ENCODE data around the gene SULF2.

SULF2 gene

DNA sequence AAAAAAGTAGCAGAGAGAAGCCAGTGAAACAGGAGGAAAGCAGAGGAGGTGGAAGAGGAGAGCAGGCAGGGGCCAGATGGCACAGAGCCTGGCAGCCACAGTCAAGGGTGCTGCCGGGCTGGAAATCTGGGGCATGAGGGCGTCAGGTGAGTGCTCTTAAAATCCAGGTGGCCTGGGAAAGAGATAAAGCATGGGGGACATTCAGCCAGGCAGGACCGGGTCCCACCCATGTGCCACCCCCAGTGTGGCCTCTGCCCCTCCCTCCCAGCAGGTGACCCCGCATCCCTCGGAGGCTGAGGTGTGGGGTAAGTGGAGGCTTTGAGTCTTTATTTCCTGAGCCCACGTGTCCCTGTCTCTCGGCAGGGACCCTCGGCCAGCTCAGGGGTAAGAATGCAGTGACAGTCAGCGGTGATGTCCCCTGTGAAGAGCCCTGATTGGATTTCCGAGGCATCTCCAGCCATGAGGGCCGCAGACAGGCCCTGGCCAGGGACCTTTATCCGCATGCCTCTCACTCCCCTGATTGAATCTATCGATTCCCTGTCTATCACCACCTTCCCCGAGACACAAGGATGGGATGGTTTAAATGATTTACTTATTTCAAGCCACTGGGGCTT is 33.8 kb upstream of the SULF2 start:
- TF ChIP-seq, protein P1, sequence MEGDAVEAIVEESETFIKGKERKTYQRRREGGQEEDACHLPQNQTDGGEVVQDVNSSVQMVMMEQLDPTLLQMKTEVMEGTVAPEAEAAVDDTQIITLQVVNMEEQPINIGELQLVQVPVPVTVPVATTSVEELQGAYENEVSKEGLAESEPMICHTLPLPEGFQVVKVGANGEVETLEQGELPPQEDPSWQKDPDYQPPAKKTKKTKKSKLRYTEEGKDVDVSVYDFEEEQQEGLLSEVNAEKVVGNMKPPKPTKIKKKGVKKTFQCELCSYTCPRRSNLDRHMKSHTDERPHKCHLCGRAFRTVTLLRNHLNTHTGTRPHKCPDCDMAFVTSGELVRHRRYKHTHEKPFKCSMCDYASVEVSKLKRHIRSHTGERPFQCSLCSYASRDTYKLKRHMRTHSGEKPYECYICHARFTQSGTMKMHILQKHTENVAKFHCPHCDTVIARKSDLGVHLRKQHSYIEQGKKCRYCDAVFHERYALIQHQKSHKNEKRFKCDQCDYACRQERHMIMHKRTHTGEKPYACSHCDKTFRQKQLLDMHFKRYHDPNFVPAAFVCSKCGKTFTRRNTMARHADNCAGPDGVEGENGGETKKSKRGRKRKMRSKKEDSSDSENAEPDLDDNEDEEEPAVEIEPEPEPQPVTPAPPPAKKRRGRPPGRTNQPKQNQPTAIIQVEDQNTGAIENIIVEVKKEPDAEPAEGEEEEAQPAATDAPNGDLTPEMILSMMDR (IDR thresholded peaks at IDR 0.05; ENCODE audit: low read depth, low read length, missing control alignments): no peak
- in situ Hi-C loops (cut with HindIII; ENCODE audit: low pct_ligation_motif_present, low sequenced_read_pairs): no loop called here
- DNase-seq: no peak
- Histone ChIP-seq H3K36me3 (replicated peaks) (no peaks in the 10 kb centered on the region), H3K4me3 (ENCODE audit: low read depth, low read length) (no peak overlapping the region), H3K27me3 (replicated peaks) (peaks cover 5% of the 10 kb centered on the region), H3K27ac (no peak overlapping the region)

- Histone ChIP-seq H3K27me3 (replicated peaks) (peaks cover 5% of the 10 kb centered on the region), H3K4me3 (ENCODE audit: low read depth, low read length) (no peak overlapping the region), H3K27ac (no peak overlapping the region), H3K36me3 (replicated peaks) (no peaks in the 10 kb centered on the region)
- in situ Hi-C loops (cut with HindIII; ENCODE audit: low pct_ligation_motif_present, low sequenced_read_pairs): no loop called here
- TF ChIP-seq, protein P1 (IDR thresholded peaks at IDR 0.05; ENCODE audit: low read depth, low read length, missing control alignments): no peak
- DNase-seq: no peak
Observed at GRCh38 chr20:47818466-47818865, 33.2 kb upstream of the SULF2 start.

DNA sequence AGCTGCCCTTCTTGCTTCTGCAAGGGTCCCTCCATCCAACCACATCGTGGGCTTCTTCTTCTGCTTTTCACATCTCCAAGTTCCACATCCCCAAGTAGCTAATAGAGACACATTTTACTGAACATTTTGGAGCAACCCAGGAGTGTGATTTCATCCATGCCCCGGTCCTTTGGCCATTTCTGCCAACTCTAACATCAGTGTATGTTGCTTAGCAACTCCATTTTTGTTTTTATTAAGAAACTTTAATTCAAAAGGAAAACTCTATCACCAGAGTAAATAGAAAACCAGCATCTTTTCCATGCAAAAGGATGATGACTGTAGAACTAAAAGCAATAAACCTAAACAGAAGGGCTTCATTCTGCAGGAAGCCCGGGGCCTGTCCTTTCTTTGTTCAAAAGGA is 32.7 kb upstream of the SULF2 start:
- in situ Hi-C loops (cut with HindIII; ENCODE audit: low pct_ligation_motif_present, low sequenced_read_pairs): no loop called here
- TF ChIP-seq, protein P1 (IDR thresholded peaks at IDR 0.05; ENCODE audit: low read depth, low read length, missing control alignments): no peak
- peaks cover 5% of the 10 kb centered on the region for H3K27me3 ChIP-seq (replicated peaks)

DNA sequence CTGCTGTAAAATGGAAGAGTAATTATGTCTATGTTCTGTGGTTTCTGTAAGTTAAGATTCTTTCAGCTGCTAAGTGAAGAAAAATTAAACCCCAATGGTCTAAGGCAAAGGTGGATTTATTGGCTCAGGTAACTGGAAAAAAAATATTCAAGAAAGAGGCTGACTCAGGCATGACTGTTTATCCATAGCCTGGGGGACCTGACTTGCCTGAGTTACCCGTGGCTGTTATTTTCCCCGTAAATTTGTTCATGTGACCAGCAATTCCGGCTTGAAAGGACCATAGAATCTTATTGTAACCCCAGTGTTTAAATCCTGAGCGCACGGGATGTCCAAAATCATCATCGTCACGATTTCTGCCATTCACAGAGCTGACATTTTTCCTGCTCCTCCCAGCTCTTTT is 32.3 kb upstream of the SULF2 start:
- Histone ChIP-seq H3K27ac (no peak overlapping the region), H3K27me3 (replicated peaks) (peaks cover 5% of the 10 kb centered on the region)
- in situ Hi-C loops (cut with HindIII; ENCODE audit: low pct_ligation_motif_present, low sequenced_read_pairs): no loop called here

More for the DNA sequence above, 32.7 kb upstream of the SULF2 start:
- no peak for DNase-seq
- H3K27ac ChIP-seq: no peak overlapping the region
- no peaks in the 10 kb centered on the region for H3K36me3 ChIP-seq (replicated peaks)
- H3K4me3 ChIP-seq (ENCODE audit: low read depth, low read length): no peak overlapping the region

GRCh38 chr20:47816487-47817451 is 31.5 kb upstream of the SULF2 start:
- Histone ChIP-seq H3K27ac (no peak overlapping the region), H3K36me3 (replicated peaks) (no peaks in the 10 kb centered on the region), H3K4me3 (ENCODE audit: low read depth, low read length) (no peak overlapping the region), H3K27me3 (replicated peaks) (peaks cover 5% of the 10 kb centered on the region)
- no peak for DNase-seq
- TF ChIP-seq, protein P1 (IDR thresholded peaks at IDR 0.05; ENCODE audit: low read depth, low read length, missing control alignments): no peak
- in situ Hi-C loops (cut with HindIII; ENCODE audit: low pct_ligation_motif_present, low sequenced_read_pairs): no loop called here

More for the DNA sequence above, 32.3 kb upstream of the SULF2 start:
- TF ChIP-seq, protein P1 (IDR thresholded peaks at IDR 0.05; ENCODE audit: low read depth, low read length, missing control alignments): no peak
- H3K36me3 ChIP-seq (replicated peaks): no peaks in the 10 kb centered on the region
- no peak overlapping the region for H3K4me3 ChIP-seq (ENCODE audit: low read depth, low read length)
- no peak for DNase-seq
